Liver (tissue), 9 donors: Measurements from ENCODE around the gene AEN. TPM values are rescaled to one million over a fixed set of nuclear protein-coding genes. Genes with fewer than 3 reads are reported as not detected.

Experiments
- DNase-seq: peaks from one replicate; pipeline ENCODE4 v3.0.0-alpha.2; 2017; ENCODE audit warnings: low spot score
- H3K27ac ChIP-seq, 2 donors: one replicate each; pipeline ENCODE4 v1.7.0; 2013; ENCODE audit warnings: inconsistent platforms in 2 of 2, low read length in 2 of 2, control low read depth in 1 of 2, low read depth in 1 of 2, mild to moderate bottlenecking in 1 of 2
- H3K27me3 ChIP-seq, 4 donors: one replicate each; pipeline versions ENCODE4 v1.6.1 to v1.7.0; 2013; ENCODE audit warnings: low read length in 3 of 4, inconsistent platforms in 1 of 4, mild to moderate bottlenecking in 1 of 4, moderate library complexity in 1 of 4; ENCODE audit not compliant: control insufficient read depth in 4 of 4, insufficient read depth in 4 of 4
- H3K36me3 ChIP-seq, 4 donors: one replicate each; pipeline versions ENCODE4 v1.6.1 to v1.7.0; 2013; ENCODE audit warnings: low read length in 3 of 4, mild to moderate bottlenecking in 3 of 4, low read depth in 1 of 4, moderate library complexity in 1 of 4; ENCODE audit not compliant: control insufficient read depth in 4 of 4, insufficient read depth in 3 of 4
- H3K4me1 ChIP-seq, 4 donors: one replicate each; pipeline versions ENCODE4 v1.6.1 to v1.7.0; 2013; ENCODE audit warnings: low read length in 3 of 4, mild to moderate bottlenecking in 3 of 4, moderate library complexity in 1 of 4; ENCODE audit not compliant: control insufficient read depth in 4 of 4, insufficient read depth in 4 of 4
- H3K4me3 ChIP-seq, 3 donors: one replicate each; pipeline versions ENCODE4 v1.6.1 to v1.7.0; 2013; ENCODE audit warnings: low read length in 3 of 3, control low read depth in 1 of 3, low read depth in 1 of 3, mild to moderate bottlenecking in 1 of 3
- H3K9ac ChIP-seq, 2 donors: one replicate each; pipeline ENCODE4 v1.7.0; 2013; ENCODE audit warnings: low read length in 2 of 2, mild to moderate bottlenecking in 2 of 2, moderate library complexity in 2 of 2, control low read depth in 1 of 2, low read depth in 1 of 2
- H3K9me3 ChIP-seq, 4 donors: one replicate each; pipeline versions ENCODE4 v1.6.1 to v1.7.0; 2013; ENCODE audit warnings: low read length in 3 of 4; ENCODE audit not compliant: control insufficient read depth in 4 of 4
- CTCF ChIP-seq: fragments of 150-350 bp; IDR thresholded peaks from 2 replicates; pipeline ENCODE4 v1.5.1; 2017; ENCODE audit warnings: improper control_type of control experiment, low read depth, low read length; ENCODE audit not compliant: missing input control
- EGR1 ChIP-seq, 2 donors: IDR thresholded peaks; 2 replicates each; pipeline ENCODE4 v1.6.1; 2016 to 2018; ENCODE audit warnings: antibody characterized with exemption in 2 of 2, low read depth in 2 of 2
- FOXA1 ChIP-seq: IDR thresholded peaks from 2 replicates; pipeline ENCODE4 v1.6.1; 2016; ENCODE audit warnings: antibody characterized with exemption
- FOXA2 ChIP-seq: IDR thresholded peaks from 2 replicates; pipeline ENCODE4 v1.6.1; 2016; ENCODE audit warnings: antibody characterized with exemption
- GABPA ChIP-seq, 2 donors: IDR thresholded peaks in 1 of 2; conservative IDR thresholded peaks in 1 of 2; 2 replicates each; pipeline ENCODE4 v1.6.1; 2016; ENCODE audit warnings: antibody characterized with exemption in 2 of 2, mild to moderate bottlenecking in 1 of 2, moderate library complexity in 1 of 2
- HNF4A ChIP-seq, 2 donors: conservative IDR thresholded peaks; 2 replicates each; pipeline ENCODE4 v1.6.1; 2016; ENCODE audit warnings: antibody characterized with exemption in 2 of 2, mild to moderate bottlenecking in 2 of 2
- HNF4G ChIP-seq: IDR thresholded peaks from 2 replicates; pipeline ENCODE4 v1.6.1; 2016; ENCODE audit warnings: antibody characterized with exemption
- JUND ChIP-seq, 2 donors: IDR thresholded peaks; 2 replicates each; pipeline ENCODE4 v1.6.1; 2016; ENCODE audit warnings: antibody characterized with exemption in 2 of 2
- NR2F2 ChIP-seq: IDR thresholded peaks from 2 replicates; pipeline ENCODE4 v1.6.1; 2016; ENCODE audit warnings: antibody characterized with exemption
- RAD21 ChIP-seq, 2 donors: IDR thresholded peaks; 2 replicates each; pipeline ENCODE4 v1.6.1; 2016; ENCODE audit warnings: antibody characterized with exemption in 2 of 2, mild to moderate bottlenecking in 2 of 2
- RXRA ChIP-seq, 2 donors: IDR thresholded peaks; 2 replicates each; pipeline ENCODE4 v1.6.1; 2017 to 2018; ENCODE audit warnings: antibody characterized with exemption in 2 of 2, mild to moderate bottlenecking in 1 of 2
- SP1 ChIP-seq: IDR thresholded peaks from 2 replicates; pipeline ENCODE4 v1.6.1; 2018; ENCODE audit warnings: antibody characterized with exemption, mild to moderate bottlenecking
- TAF1 ChIP-seq: conservative IDR thresholded peaks from 2 replicates; pipeline ENCODE4 v1.6.1; 2016; ENCODE audit warnings: antibody characterized with exemption, mild to moderate bottlenecking
- YY1 ChIP-seq: IDR thresholded peaks from 2 replicates; pipeline ENCODE4 v1.6.1; 2016; ENCODE audit warnings: antibody characterized with exemption, mild to moderate bottlenecking
- WGBS: extraction: QIAGEN DNeasy Blood & Tissue Kit; methylation state at CpG from one replicate; pipeline ENCODE4 v1.1.7; 2013; 5-methylcytosine and 5-hydroxymethylcytosine counted together
- polyA plus RNA-seq, 2 donors: library from polyadenylated mRNA; stranded (reverse) in 1 of 2; unstranded in 1 of 2; fragments of 200-250 nt in 1 of 2; fragments of >200 nt in 1 of 2; fragmentation: Nextera tagmentation in 1 of 2; extraction: Ambion mirVana in 1 of 2; gene quantifications; one replicate each; pipeline versions ENCODE4 v1.2.1 to v1.2.3, GENCODE V29; 2013 to 2015
- total RNA-seq, 2 donors: library from RNA; depleted of rRNA; stranded (reverse); fragments of >200 nt; gene quantifications; one replicate each; pipeline ENCODE4 v1.2.3, GENCODE V29; 2014
- TF ChIP-seq, protein P1 (sequence below): IDR thresholded peaks from 2 replicates; pipeline ENCODE4 v1.6.1; 2016; ENCODE audit warnings: antibody characterized with exemption, mild to moderate bottlenecking
- TF ChIP-seq, protein P2 (sequence below): IDR thresholded peaks from 2 replicates; pipeline ENCODE4 v1.6.1; 2016; ENCODE audit warnings: antibody characterized with exemption
- TF ChIP-seq, protein P3 (sequence below): IDR thresholded peaks from 2 replicates; pipeline ENCODE4 v1.6.1; 2016; ENCODE audit warnings: antibody characterized with exemption
- donor health status: healthy.
- donor health status: healthy.
- donor health status: healthy.
- donor health status: healthy.
- donor health status: healthy.

Gene AEN
- total and polyA plus RNA-seq, 4 donors, result 2.8 to 19.2 (median 10.5) TPM

GRCh38 chr15:88649286-88649733, 28.2 kb downstream of the AEN start:
- Histone ChIP-seq H3K9ac (no peak overlapping the region), H3K36me3 (no peaks in the 10 kb centered on the region), H3K9me3 (no peaks in the 10 kb centered on the region), H3K27ac (peak overlapping the region; percentile 74 to 79), H3K4me1 (peaks cover 9 to 24% (median 20%) of the 10 kb centered on the region in 4 donors), H3K4me3 (no peak overlapping the region), H3K27me3 (no peaks in the 10 kb centered on the region)
- no peak for DNase-seq
- WGBS, result 76% methylated on average over 12 of the region's 12 CpGs
- no peak for TF ChIP-seq NR2F2
- TF ChIP-seq FOXA2, result no peak
- TF ChIP-seq HNF4G, result no peak
- TF ChIP-seq SP1, result no peak
- no peak for TF ChIP-seq TAF1
- no peak for TF ChIP-seq CTCF
- TF ChIP-seq, protein P1, sequence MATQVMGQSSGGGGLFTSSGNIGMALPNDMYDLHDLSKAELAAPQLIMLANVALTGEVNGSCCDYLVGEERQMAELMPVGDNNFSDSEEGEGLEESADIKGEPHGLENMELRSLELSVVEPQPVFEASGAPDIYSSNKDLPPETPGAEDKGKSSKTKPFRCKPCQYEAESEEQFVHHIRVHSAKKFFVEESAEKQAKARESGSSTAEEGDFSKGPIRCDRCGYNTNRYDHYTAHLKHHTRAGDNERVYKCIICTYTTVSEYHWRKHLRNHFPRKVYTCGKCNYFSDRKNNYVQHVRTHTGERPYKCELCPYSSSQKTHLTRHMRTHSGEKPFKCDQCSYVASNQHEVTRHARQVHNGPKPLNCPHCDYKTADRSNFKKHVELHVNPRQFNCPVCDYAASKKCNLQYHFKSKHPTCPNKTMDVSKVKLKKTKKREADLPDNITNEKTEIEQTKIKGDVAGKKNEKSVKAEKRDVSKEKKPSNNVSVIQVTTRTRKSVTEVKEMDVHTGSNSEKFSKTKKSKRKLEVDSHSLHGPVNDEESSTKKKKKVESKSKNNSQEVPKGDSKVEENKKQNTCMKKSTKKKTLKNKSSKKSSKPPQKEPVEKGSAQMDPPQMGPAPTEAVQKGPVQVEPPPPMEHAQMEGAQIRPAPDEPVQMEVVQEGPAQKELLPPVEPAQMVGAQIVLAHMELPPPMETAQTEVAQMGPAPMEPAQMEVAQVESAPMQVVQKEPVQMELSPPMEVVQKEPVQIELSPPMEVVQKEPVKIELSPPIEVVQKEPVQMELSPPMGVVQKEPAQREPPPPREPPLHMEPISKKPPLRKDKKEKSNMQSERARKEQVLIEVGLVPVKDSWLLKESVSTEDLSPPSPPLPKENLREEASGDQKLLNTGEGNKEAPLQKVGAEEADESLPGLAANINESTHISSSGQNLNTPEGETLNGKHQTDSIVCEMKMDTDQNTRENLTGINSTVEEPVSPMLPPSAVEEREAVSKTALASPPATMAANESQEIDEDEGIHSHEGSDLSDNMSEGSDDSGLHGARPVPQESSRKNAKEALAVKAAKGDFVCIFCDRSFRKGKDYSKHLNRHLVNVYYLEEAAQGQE, result no peak
- TF ChIP-seq, protein P2, sequence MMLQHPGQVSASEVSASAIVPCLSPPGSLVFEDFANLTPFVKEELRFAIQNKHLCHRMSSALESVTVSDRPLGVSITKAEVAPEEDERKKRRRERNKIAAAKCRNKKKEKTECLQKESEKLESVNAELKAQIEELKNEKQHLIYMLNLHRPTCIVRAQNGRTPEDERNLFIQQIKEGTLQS, result no peak
- no peak for TF ChIP-seq GABPA (IDR thresholded peaks at IDR 0.05 in 1 of 2, conservative IDR thresholded peaks at IDR 0.05 in 1 of 2)
- no peak for TF ChIP-seq RAD21 (IDR thresholded peaks at IDR 0.05)
- no peak for TF ChIP-seq YY1
- no peak for TF ChIP-seq RXRA (IDR thresholded peaks at IDR 0.05)

GRCh38 chr15:88649753-88650551, 28.8 kb downstream of the AEN start:
- H3K4me3 ChIP-seq, result no peak overlapping the region
- no peaks in the 10 kb centered on the region for H3K27me3 ChIP-seq
- H3K9me3 ChIP-seq, result no peaks in the 10 kb centered on the region
- WGBS, result 87% methylated on average over 23 of the region's 23 CpGs
- no peak for DNase-seq
- H3K9ac ChIP-seq, result no peak overlapping the region
- peaks cover 9 to 24% (median 20%) of the 10 kb centered on the region in 4 donors for H3K4me1 ChIP-seq
- peak overlapping the region in 1 of 2 donors; percentile 9 for H3K27ac ChIP-seq
- no peaks in the 10 kb centered on the region for H3K36me3 ChIP-seq
- TF ChIP-seq FOXA1 (no peak), NR2F2 (no peak), JUND (IDR thresholded peaks at IDR 0.05) (no peak), EGR1 (IDR thresholded peaks at IDR 0.05; ENCODE audit: low read depth in 2 of 2) (no peak), HNF4A (conservative IDR thresholded peaks at IDR 0.05) (no peak), RAD21 (IDR thresholded peaks at IDR 0.05) (no peak), YY1 (no peak), GABPA (IDR thresholded peaks at IDR 0.05 in 1 of 2, conservative IDR thresholded peaks at IDR 0.05 in 1 of 2) (no peak), CTCF (no peak), FOXA2 (no peak)
- TF ChIP-seq, protein P3, sequence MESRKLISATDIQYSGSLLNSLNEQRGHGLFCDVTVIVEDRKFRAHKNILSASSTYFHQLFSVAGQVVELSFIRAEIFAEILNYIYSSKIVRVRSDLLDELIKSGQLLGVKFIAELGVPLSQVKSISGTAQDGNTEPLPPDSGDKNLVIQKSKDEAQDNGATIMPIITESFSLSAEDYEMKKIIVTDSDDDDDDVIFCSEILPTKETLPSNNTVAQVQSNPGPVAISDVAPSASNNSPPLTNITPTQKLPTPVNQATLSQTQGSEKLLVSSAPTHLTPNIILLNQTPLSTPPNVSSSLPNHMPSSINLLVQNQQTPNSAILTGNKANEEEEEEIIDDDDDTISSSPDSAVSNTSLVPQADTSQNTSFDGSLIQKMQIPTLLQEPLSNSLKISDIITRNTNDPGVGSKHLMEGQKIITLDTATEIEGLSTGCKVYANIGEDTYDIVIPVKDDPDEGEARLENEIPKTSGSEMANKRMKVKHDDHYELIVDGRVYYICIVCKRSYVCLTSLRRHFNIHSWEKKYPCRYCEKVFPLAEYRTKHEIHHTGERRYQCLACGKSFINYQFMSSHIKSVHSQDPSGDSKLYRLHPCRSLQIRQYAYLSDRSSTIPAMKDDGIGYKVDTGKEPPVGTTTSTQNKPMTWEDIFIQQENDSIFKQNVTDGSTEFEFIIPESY, result no peak
- TF ChIP-seq, protein P2, result no peak
